Measurements from ENCODE around the gene MTREX. TPM values are rescaled to one million over a fixed set of nuclear protein-coding genes. Genes with fewer than 3 reads are reported as not detected.

The MTREX gene
- total and polyA plus RNA-seq, 3 experiments from 2014 or later: 32.4 to 109 (median 98.9) TPM

DNA sequence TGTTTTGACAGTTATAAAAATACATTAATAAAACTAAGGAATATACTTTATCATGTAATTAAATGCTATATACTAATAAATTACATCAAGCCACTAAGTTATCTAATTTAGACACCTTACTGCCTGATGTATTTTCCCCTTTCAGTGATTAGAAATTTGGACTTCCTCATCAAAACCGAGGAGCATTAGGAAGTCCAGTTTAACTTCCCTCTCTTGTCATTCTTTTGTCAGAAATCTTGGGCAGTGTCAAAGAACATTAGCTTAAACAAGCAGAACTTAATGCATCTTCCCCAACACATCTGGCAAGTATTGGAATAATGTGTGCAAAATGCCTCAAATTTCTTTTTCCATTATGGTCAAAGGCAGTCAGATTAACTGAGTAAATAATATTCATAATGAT lies 145.4 kb downstream of the MTREX start:
- H3K27ac ChIP-seq (ENCODE audit: low read depth, low read length): no peak overlapping the region
- H3K4me3 Mint-ChIP-seq: no peak overlapping the region
- H3K4me1 Mint-ChIP-seq: no peaks in the 10 kb centered on the region
- H3K36me3 ChIP-seq (ENCODE audit: insufficient read depth, low read length): peaks cover 5% of the 10 kb centered on the region
- no peak for DNase-seq
- no peaks in the 10 kb centered on the region for H3K9me3 ChIP-seq (ENCODE audit: low read length)
- H3K27me3 ChIP-seq (ENCODE audit: insufficient read depth, low read length, poor library complexity, severe bottlenecking): no peaks in the 10 kb centered on the region
- no peak overlapping the region for H3K4me3 ChIP-seq (ENCODE audit: low read length)
- no peak overlapping the region for H3K27ac Mint-ChIP-seq
- ChIA-PET CTCF (no interaction called here), POLR2A (no interaction called here)
- H3K4me1 ChIP-seq (ENCODE audit: insufficient read depth, low read length): no peaks in the 10 kb centered on the region
- H3K27me3 Mint-ChIP-seq: no peaks in the 10 kb centered on the region
- H3K9me3 Mint-ChIP-seq: no peaks in the 10 kb centered on the region
- peaks cover 5 to 13% (median 6%) of the 10 kb centered on the region in 3 donors for H3K36me3 Mint-ChIP-seq

GRCh38 chr5:55454282-55454681 lies 146.5 kb downstream of the MTREX start:
- no peak for DNase-seq
- Histone ChIP-seq H3K4me3 (ENCODE audit: low read length) (no peak overlapping the region), H3K4me1 (ENCODE audit: insufficient read depth, low read length) (no peaks in the 10 kb centered on the region), H3K9me3 (ENCODE audit: low read length) (no peaks in the 10 kb centered on the region), H3K27me3 (ENCODE audit: insufficient read depth, low read length, poor library complexity, severe bottlenecking) (no peaks in the 10 kb centered on the region), H3K36me3 (ENCODE audit: insufficient read depth, low read length) (peaks cover 5% of the 10 kb centered on the region), H3K27ac (ENCODE audit: low read depth, low read length) (no peak overlapping the region)
- H3K36me3 Mint-ChIP-seq: peaks cover 7 to 12% (median 9%) of the 10 kb centered on the region in 3 donors
- no peaks in the 10 kb centered on the region for H3K9me3 Mint-ChIP-seq
- POLR2A ChIA-PET: no interaction called here
- CTCF ChIA-PET: no interaction called here
- H3K4me3 Mint-ChIP-seq: no peak overlapping the region
- H3K27ac Mint-ChIP-seq: no peak overlapping the region
- no peaks in the 10 kb centered on the region for H3K4me1 Mint-ChIP-seq
- H3K27me3 Mint-ChIP-seq: no peaks in the 10 kb centered on the region

- Histone ChIP-seq H3K27ac (ENCODE audit: low read depth, low read length) (no peak overlapping the region), H3K4me1 (ENCODE audit: insufficient read depth, low read length) (no peaks in the 10 kb centered on the region), H3K4me3 (ENCODE audit: low read length) (no peak overlapping the region), H3K9me3 (ENCODE audit: low read length) (no peaks in the 10 kb centered on the region), H3K27me3 (ENCODE audit: insufficient read depth, low read length, poor library complexity, severe bottlenecking) (no peaks in the 10 kb centered on the region), H3K36me3 (ENCODE audit: insufficient read depth, low read length) (peaks cover 5% of the 10 kb centered on the region)
- Mint-ChIP-seq H3K4me1 (peaks cover 0 to 2% (median 0%) of the 10 kb centered on the region in 3 donors), H3K9me3 (no peaks in the 10 kb centered on the region), H3K27ac (no peak overlapping the region), H3K36me3 (peaks cover 4 to 10% (median 5%) of the 10 kb centered on the region in 3 donors), H3K4me3 (no peak overlapping the region), H3K27me3 (no peaks in the 10 kb centered on the region)
- DNase-seq: no peak
- POLR2A ChIA-PET: no interaction called here
- CTCF ChIA-PET: no interaction called here
Observed at GRCh38 chr5:55456216-55456895, 148.6 kb downstream of the MTREX start.

DNA sequence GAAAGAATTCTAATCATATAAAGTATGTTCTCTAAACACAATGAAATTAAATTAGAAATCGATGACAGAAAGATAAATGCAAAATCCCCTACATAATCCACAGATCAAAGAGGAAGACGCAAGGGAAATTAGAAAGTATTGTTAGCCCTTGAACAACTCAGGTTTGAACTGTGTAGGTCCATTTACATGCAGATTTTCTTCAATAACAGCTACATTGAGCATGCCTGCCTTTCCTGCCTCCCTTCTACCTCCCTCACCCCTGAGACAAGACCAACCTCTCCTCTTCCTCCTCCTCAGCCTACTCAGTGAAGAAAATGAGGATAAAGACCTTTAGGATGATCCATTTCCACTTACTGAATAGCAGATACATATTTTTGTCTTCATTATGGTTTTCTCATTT lies 151.8 kb downstream of the MTREX start:
- Mint-ChIP-seq H3K36me3 (peaks cover 2 to 10% (median 4%) of the 10 kb centered on the region in 3 donors), H3K9me3 (no peaks in the 10 kb centered on the region), H3K27me3 (no peaks in the 10 kb centered on the region), H3K4me1 (peaks cover 0 to 2% (median 0%) of the 10 kb centered on the region in 3 donors), H3K27ac (no peak overlapping the region), H3K4me3 (no peak overlapping the region)
- ChIA-PET CTCF (no interaction called here), POLR2A (no interaction called here)
- no peak overlapping the region for H3K27ac ChIP-seq (ENCODE audit: low read depth, low read length)
- no peaks in the 10 kb centered on the region for H3K4me1 ChIP-seq (ENCODE audit: insufficient read depth, low read length)
- H3K9me3 ChIP-seq (ENCODE audit: low read length): no peaks in the 10 kb centered on the region
- H3K36me3 ChIP-seq (ENCODE audit: insufficient read depth, low read length): peaks cover 4% of the 10 kb centered on the region
- no peak for DNase-seq
- H3K27me3 ChIP-seq (ENCODE audit: insufficient read depth, low read length, poor library complexity, severe bottlenecking): no peaks in the 10 kb centered on the region
- no peak overlapping the region for H3K4me3 ChIP-seq (ENCODE audit: low read length)

- Histone ChIP-seq H3K9me3 (ENCODE audit: low read length) (no peaks in the 10 kb centered on the region), H3K4me1 (ENCODE audit: insufficient read depth, low read length) (no peaks in the 10 kb centered on the region), H3K36me3 (ENCODE audit: insufficient read depth, low read length) (no peaks in the 10 kb centered on the region), H3K4me3 (ENCODE audit: low read length) (no peak overlapping the region), H3K27ac (ENCODE audit: low read depth, low read length) (no peak overlapping the region), H3K27me3 (ENCODE audit: insufficient read depth, low read length, poor library complexity, severe bottlenecking) (no peaks in the 10 kb centered on the region)
- ChIA-PET POLR2A (no interaction called here), CTCF (no interaction called here)
- no peak overlapping the region for H3K27ac Mint-ChIP-seq
- DNase-seq: no peak
- H3K27me3 Mint-ChIP-seq: no peaks in the 10 kb centered on the region
- peaks cover 10 to 14% (median 11%) of the 10 kb centered on the region in 3 donors for H3K36me3 Mint-ChIP-seq
- no peak overlapping the region for H3K4me3 Mint-ChIP-seq
- H3K4me1 Mint-ChIP-seq: peaks cover 0 to 2% (median 0%) of the 10 kb centered on the region in 3 donors
- H3K9me3 Mint-ChIP-seq: no peaks in the 10 kb centered on the region
Observed at GRCh38 chr5:55463613-55464012, 155.8 kb downstream of the MTREX start.

- Histone ChIP-seq H3K36me3 (ENCODE audit: insufficient read depth, low read length) (no peaks in the 10 kb centered on the region), H3K9me3 (ENCODE audit: low read length) (no peaks in the 10 kb centered on the region), H3K4me1 (ENCODE audit: insufficient read depth, low read length) (no peaks in the 10 kb centered on the region), H3K27me3 (ENCODE audit: insufficient read depth, low read length, poor library complexity, severe bottlenecking) (no peaks in the 10 kb centered on the region), H3K27ac (ENCODE audit: low read depth, low read length) (no peak overlapping the region), H3K4me3 (ENCODE audit: low read length) (no peak overlapping the region)
- Mint-ChIP-seq H3K27me3 (no peaks in the 10 kb centered on the region), H3K9me3 (no peaks in the 10 kb centered on the region), H3K27ac (no peak overlapping the region), H3K36me3 (peaks cover 9 to 11% (median 10%) of the 10 kb centered on the region in 3 donors), H3K4me3 (no peak overlapping the region), H3K4me1 (no peaks in the 10 kb centered on the region)
- ChIA-PET POLR2A (no interaction called here), CTCF (no interaction called here)
- no peak for DNase-seq
Observed at GRCh38 chr5:55467862-55468551, 160.2 kb downstream of the MTREX start.

- H3K4me1 Mint-ChIP-seq: no peaks in the 10 kb centered on the region
- peaks cover 6 to 11% (median 8%) of the 10 kb centered on the region in 3 donors for H3K36me3 Mint-ChIP-seq
- H3K9me3 ChIP-seq (ENCODE audit: low read length): no peaks in the 10 kb centered on the region
- H3K27me3 Mint-ChIP-seq: no peaks in the 10 kb centered on the region
- no peaks in the 10 kb centered on the region for H3K27me3 ChIP-seq (ENCODE audit: insufficient read depth, low read length, poor library complexity, severe bottlenecking)
- ChIA-PET POLR2A (no interaction called here), CTCF (no interaction called here)
- no peak for DNase-seq
- no peaks in the 10 kb centered on the region for H3K36me3 ChIP-seq (ENCODE audit: insufficient read depth, low read length)
- no peak overlapping the region for H3K27ac ChIP-seq (ENCODE audit: low read depth, low read length)
- no peaks in the 10 kb centered on the region for H3K9me3 Mint-ChIP-seq
- H3K4me3 Mint-ChIP-seq: no peak overlapping the region
- no peak overlapping the region for H3K27ac Mint-ChIP-seq
- H3K4me3 ChIP-seq (ENCODE audit: low read length): no peak overlapping the region
- no peaks in the 10 kb centered on the region for H3K4me1 ChIP-seq (ENCODE audit: insufficient read depth, low read length)
Observed at GRCh38 chr5:55469839-55470238, 162.1 kb downstream of the MTREX start.

- H3K36me3 Mint-ChIP-seq: peaks cover 6 to 8% (median 8%) of the 10 kb centered on the region in 3 donors
- H3K9me3 ChIP-seq (ENCODE audit: low read length): no peaks in the 10 kb centered on the region
- ChIA-PET CTCF (no interaction called here), POLR2A (no interaction called here)
- no peaks in the 10 kb centered on the region for H3K9me3 Mint-ChIP-seq
- H3K4me1 ChIP-seq (ENCODE audit: insufficient read depth, low read length): no peaks in the 10 kb centered on the region
- H3K36me3 ChIP-seq (ENCODE audit: insufficient read depth, low read length): no peaks in the 10 kb centered on the region
- no peak overlapping the region for H3K27ac Mint-ChIP-seq
- H3K4me3 ChIP-seq (ENCODE audit: low read length): no peak overlapping the region
- DNase-seq: no peak
- H3K4me3 Mint-ChIP-seq: no peak overlapping the region
- H3K27me3 ChIP-seq (ENCODE audit: insufficient read depth, low read length, poor library complexity, severe bottlenecking): no peaks in the 10 kb centered on the region
- H3K27ac ChIP-seq (ENCODE audit: low read depth, low read length): no peak overlapping the region
- no peaks in the 10 kb centered on the region for H3K27me3 Mint-ChIP-seq
- no peaks in the 10 kb centered on the region for H3K4me1 Mint-ChIP-seq
Observed at GRCh38 chr5:55470282-55470681, 162.5 kb downstream of the MTREX start.
